Measurements from ENCODE around the gene CAPN15.

- TF ChIP-seq CTCF (IDR thresholded peaks at IDR 0.05; ENCODE audit: low read depth, low read length) (no peak), MAX (IDR thresholded peaks at IDR 0.05; ENCODE audit: low read depth, low read length) (no peak), POLR2A (IDR thresholded peaks at IDR 0.05; ENCODE audit: extremely low read depth, insufficient read length) (no peak), MYC (IDR thresholded peaks at IDR 0.05; ENCODE audit: low read depth, low read length) (no peak)
These were observed 8.2 kb downstream of the CAPN15 start for GRCh38 chr16:535446-536405.
